Measurements from ENCODE around the gene ZMYND8. TPM values are rescaled to one million over a fixed set of nuclear protein-coding genes. Genes with fewer than 3 reads are reported as not detected.

Gene ZMYND8
- total and polyA plus RNA-seq, 9 donors = 12.2 to 18.9 (median 16.0) TPM

DNA sequence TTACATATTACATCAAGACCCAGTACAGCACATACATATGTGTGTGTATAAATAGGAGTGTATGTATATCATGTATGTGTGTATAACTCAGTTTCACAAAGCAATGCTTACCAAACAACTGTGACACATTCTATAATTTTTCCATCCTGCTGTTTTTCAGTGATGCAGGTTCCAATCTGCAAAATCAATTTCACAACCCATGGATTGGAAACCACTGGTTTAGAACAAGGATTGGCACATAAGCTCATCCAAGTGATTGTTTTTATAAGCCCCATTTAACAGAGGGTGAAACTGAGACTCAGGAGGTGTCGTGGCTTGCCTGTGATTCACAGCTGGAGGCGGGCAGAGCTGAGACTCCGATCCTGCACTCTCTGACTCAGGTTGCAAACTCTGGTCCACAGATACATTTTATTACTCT lies 158.2 kb downstream of the ZMYND8 start:
- 80% methylated on average over 2 of the region's 3 CpGs for WGBS (ENCODE audit: insufficient coverage)
- DNase-seq = no peak

DNA sequence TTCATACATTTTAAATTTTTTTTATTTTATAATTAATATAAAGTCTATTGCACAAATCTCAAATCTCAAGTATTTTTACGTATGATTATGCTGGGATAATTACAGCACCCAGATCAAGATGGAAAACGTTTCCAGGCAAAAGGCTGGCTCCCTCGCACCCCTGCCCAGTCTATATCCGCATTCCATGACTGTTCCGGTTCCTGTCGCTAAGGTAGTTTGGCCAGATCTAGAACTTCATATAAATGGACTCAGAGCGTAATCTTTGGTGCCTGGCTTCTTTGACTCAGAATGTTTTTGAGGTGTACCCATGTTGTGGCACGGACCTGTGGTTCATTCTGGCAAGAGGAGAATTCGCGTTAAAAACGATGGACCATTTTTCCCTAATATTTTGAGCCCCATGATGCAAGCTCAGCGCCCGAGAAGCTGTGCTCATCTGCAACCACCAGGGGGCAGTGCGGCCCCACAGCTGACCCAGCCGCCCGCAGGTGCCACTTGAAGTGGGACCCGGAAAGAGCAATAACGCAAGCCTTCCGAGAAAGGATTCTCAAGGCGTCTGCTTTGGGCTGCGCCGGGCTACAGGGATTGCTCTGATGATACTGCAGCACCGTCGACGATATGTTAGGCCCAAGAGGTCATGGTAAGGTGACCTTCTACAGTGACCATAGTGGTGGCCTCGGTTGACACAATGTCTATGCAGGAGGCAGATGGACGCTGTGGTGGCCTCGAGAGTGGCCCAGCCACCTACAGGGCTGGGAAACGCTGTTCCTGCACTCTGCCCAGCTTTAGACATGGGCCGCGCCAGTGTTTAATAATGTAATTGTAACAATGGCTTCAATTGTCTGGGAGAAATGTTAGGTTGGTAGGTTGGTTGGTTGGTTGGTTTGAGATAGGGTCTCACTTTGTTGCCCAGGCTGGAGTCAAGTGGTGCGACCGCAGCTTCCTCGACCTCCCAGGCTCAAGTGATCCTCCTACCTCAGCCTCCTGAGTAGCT lies 160.1 kb downstream of the ZMYND8 start:
- no peaks in the 10 kb centered on the region for H3K27me3 ChIP-seq (ENCODE audit: control insufficient read depth, insufficient read depth, low read length)
- no peak overlapping the region for H3K27ac ChIP-seq (ENCODE audit: low read length)
- H3K4me3 ChIP-seq (ENCODE audit: low read length) = no peak overlapping the region
- peak; percentile 56 for DNase-seq
- 39% methylated on average over 29 of the region's 34 CpGs for WGBS (ENCODE audit: insufficient coverage)
- no peaks in the 10 kb centered on the region for H3K4me1 ChIP-seq (ENCODE audit: control insufficient read depth, insufficient read depth, low read length)
- H3K36me3 ChIP-seq (ENCODE audit: control insufficient read depth, insufficient read depth, low read length) = no peaks in the 10 kb centered on the region
- H3K9me3 ChIP-seq (replicated peaks; ENCODE audit: control insufficient read depth, low read depth, low read length) = no peaks in the 10 kb centered on the region

More for the DNA sequence above, 158.2 kb downstream of the ZMYND8 start:
- Histone ChIP-seq H3K9me3 (replicated peaks; ENCODE audit: control insufficient read depth, low read depth, low read length) (no peaks in the 10 kb centered on the region), H3K4me1 (ENCODE audit: control insufficient read depth, insufficient read depth, low read length) (no peaks in the 10 kb centered on the region), H3K36me3 (ENCODE audit: control insufficient read depth, insufficient read depth, low read length) (no peaks in the 10 kb centered on the region), H3K27me3 (ENCODE audit: control insufficient read depth, insufficient read depth, low read length) (no peaks in the 10 kb centered on the region), H3K27ac (ENCODE audit: low read length) (no peak overlapping the region), H3K4me3 (ENCODE audit: low read length) (no peak overlapping the region)

DNA sequence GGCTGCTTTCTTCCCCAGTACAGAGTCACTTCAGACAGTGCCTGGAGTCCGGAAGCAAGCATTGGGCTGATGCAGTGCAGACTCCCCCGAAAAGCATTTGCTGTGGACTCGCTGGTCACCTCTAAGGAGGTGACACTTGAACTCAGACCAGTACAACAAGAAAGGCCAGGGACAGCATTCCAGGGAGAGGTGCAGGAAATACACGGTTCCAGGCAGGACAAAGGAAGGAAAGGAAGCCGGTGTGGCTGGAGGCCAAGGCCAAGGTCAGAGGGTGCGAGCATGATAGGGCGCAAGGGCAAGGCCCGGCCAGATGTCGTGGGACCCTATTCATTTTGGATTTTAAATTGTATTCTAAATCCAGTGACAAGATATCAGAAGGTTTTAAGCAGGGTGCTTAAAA lies 160.9 kb downstream of the ZMYND8 start:
- Histone ChIP-seq H3K27me3 (ENCODE audit: control insufficient read depth, insufficient read depth, low read length) (no peaks in the 10 kb centered on the region), H3K27ac (ENCODE audit: low read length) (no peak overlapping the region), H3K4me1 (ENCODE audit: control insufficient read depth, insufficient read depth, low read length) (no peaks in the 10 kb centered on the region), H3K9me3 (replicated peaks; ENCODE audit: control insufficient read depth, low read depth, low read length) (no peaks in the 10 kb centered on the region), H3K4me3 (ENCODE audit: low read length) (no peak overlapping the region), H3K36me3 (ENCODE audit: control insufficient read depth, insufficient read depth, low read length) (no peaks in the 10 kb centered on the region)
- WGBS (ENCODE audit: insufficient coverage) = 63% methylated on average over 5 of the region's 9 CpGs
- DNase-seq = no peak

DNA sequence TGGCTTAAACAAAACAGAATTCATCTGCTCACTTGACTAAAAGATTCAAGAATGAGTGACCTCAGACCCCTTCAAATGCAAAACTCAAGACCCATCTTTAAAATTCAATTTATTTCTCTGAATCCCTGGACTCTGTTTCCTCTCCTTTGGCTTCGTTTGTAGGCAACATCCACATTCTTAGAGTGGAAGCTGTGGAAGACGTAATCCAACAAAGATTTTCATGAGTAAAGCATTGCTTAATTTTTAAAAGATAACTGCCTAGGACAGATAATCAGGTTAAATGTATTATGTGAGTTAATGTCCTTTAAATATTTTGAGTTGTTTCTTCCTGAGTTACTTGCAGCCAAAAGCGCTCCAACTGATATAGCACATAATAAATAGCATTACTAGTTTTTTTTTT lies 164.5 kb downstream of the ZMYND8 start:
- Histone ChIP-seq H3K36me3 (ENCODE audit: control insufficient read depth, insufficient read depth, low read length) (no peaks in the 10 kb centered on the region), H3K4me1 (ENCODE audit: control insufficient read depth, insufficient read depth, low read length) (no peaks in the 10 kb centered on the region), H3K9me3 (replicated peaks; ENCODE audit: control insufficient read depth, low read depth, low read length) (no peaks in the 10 kb centered on the region), H3K4me3 (ENCODE audit: low read length) (no peak overlapping the region), H3K27me3 (ENCODE audit: control insufficient read depth, insufficient read depth, low read length) (no peaks in the 10 kb centered on the region), H3K27ac (ENCODE audit: low read length) (no peak overlapping the region)
- no peak for DNase-seq
- no CpG with 5 or more reads among the region's 3 CpGs for WGBS (ENCODE audit: insufficient coverage)

DNA sequence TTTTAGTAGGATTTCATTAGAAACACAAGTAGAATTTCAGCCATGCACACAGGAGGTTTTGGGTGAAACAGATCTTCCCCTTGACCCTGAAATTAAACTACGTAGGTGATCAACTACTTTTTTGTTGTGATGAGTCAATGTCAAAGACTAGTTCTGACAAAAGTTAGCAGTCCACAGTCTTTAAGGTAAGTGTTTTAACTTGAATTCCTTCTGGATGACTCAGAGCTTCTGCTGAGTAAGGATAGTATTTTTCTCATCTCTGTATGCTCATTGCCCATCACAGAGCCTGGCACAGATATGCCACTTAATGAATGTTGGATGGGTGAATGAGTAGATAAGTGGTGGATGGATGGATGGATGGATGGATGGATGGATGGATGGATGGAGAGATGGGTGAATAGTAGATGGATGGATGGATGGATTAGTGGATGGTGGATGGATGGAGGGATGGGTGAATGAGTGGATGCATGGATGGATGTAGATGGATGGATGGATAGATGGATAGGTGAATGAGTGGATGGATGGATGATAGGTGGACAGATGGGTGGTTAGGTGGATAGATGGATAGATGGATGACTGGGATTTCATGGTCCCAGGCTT lies 165.3 kb downstream of the ZMYND8 start:
- no peak for DNase-seq
- WGBS (ENCODE audit: insufficient coverage) = no CpG with 5 or more reads among the region's 1 CpG
- H3K4me3 ChIP-seq (ENCODE audit: low read length) = no peak overlapping the region
- H3K27ac ChIP-seq (ENCODE audit: low read length) = no peak overlapping the region
- no peaks in the 10 kb centered on the region for H3K36me3 ChIP-seq (ENCODE audit: control insufficient read depth, insufficient read depth, low read length)
- H3K27me3 ChIP-seq (ENCODE audit: control insufficient read depth, insufficient read depth, low read length) = no peaks in the 10 kb centered on the region
- H3K9me3 ChIP-seq (replicated peaks; ENCODE audit: control insufficient read depth, low read depth, low read length) = no peaks in the 10 kb centered on the region
- no peaks in the 10 kb centered on the region for H3K4me1 ChIP-seq (ENCODE audit: control insufficient read depth, insufficient read depth, low read length)

DNA sequence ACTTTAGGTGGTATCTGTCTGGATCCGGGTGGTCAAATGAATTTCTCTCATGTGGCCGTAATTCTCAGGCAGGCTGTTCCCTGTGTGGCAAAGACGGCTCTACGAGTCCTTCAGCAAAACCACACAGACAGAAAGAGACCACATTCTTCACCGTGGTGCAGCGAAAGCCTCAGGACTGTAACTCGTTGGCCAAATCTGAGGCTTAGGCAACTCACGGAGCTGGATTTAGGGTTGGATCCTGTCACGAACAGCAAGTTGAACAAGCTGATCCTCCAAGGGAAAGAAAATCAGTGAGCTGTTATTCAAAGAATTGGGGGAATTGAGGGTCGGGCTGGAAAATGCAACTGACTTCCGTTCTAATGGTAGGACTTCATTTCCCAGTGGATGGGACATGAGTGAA lies 167.4 kb downstream of the ZMYND8 start:
- WGBS (ENCODE audit: insufficient coverage) = 54% methylated on average over 9 of the region's 11 CpGs
- Histone ChIP-seq H3K27ac (ENCODE audit: low read length) (no peak overlapping the region), H3K36me3 (ENCODE audit: control insufficient read depth, insufficient read depth, low read length) (no peaks in the 10 kb centered on the region), H3K27me3 (ENCODE audit: control insufficient read depth, insufficient read depth, low read length) (no peaks in the 10 kb centered on the region), H3K9me3 (replicated peaks; ENCODE audit: control insufficient read depth, low read depth, low read length) (no peaks in the 10 kb centered on the region), H3K4me1 (ENCODE audit: control insufficient read depth, insufficient read depth, low read length) (no peaks in the 10 kb centered on the region), H3K4me3 (ENCODE audit: low read length) (no peak overlapping the region)
- DNase-seq = no peak

DNA sequence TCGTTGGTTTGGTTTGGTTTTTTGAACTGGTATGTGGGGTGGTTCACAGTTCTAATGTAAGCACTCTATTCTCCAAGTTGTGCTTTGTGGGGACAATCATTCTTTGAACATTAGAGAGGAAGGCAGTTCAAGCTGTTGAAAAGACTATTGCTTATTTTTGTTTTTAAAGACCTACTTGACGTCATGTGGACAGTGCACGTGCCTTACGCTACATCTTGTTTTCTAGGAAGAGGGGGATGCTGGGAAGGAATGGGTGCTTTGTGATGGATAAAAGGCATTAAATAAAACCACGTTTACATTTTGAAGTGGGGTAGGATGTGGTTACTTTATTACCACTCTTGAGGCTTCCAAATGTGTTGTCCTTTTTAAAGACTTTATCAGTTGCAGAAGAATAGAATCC lies 168.0 kb downstream of the ZMYND8 start:
- no peak overlapping the region for H3K4me3 ChIP-seq (ENCODE audit: low read length)
- 87% methylated on average over 3 of the region's 5 CpGs for WGBS (ENCODE audit: insufficient coverage)
- H3K4me1 ChIP-seq (ENCODE audit: control insufficient read depth, insufficient read depth, low read length) = peaks cover 2% of the 10 kb centered on the region
- DNase-seq = no peak
- no peaks in the 10 kb centered on the region for H3K27me3 ChIP-seq (ENCODE audit: control insufficient read depth, insufficient read depth, low read length)
- no peak overlapping the region for H3K27ac ChIP-seq (ENCODE audit: low read length)
- no peaks in the 10 kb centered on the region for H3K9me3 ChIP-seq (replicated peaks; ENCODE audit: control insufficient read depth, low read depth, low read length)
- H3K36me3 ChIP-seq (ENCODE audit: control insufficient read depth, insufficient read depth, low read length) = no peaks in the 10 kb centered on the region

DNA sequence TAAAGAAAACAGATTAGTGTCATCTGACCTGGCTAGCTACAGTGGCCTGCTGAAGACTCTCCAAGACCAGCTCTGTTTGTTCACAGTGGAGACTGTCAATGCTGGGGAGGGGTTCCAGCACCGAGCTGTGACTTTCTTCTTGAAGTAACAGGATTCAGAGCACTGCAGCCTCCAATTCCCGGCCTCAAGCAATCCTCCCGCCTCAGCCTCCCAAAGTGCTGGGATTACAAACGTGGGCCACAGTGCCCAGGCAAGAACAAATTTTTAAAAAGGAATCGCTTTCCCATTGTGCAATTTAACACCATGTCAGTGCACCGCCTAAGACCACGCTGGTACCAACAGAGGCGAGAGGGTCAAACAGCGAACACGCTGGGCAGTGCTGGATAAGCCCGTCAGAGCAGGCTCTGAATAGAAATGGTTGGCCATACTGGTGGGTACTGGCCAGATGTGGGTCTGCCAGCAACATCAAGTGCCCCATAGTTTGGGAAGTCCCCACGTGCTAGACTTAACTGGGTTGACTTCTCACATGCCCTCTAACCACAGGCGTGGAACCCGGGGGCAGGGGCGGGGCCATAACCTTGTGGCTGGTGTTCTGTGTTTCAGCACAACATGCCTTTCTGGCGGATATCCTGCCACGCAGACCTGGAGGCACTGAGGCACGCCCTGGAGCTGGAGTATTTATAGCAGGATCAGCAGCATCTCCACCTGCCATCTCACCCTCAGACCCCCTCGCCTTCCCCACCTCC lies 168.9 kb downstream of the ZMYND8 start:
- H3K27me3 ChIP-seq (ENCODE audit: control insufficient read depth, insufficient read depth, low read length) = no peaks in the 10 kb centered on the region
- H3K9me3 ChIP-seq (replicated peaks; ENCODE audit: control insufficient read depth, low read depth, low read length) = no peaks in the 10 kb centered on the region
- no peak overlapping the region for H3K27ac ChIP-seq (ENCODE audit: low read length)
- DNase-seq = no peak
- 80% methylated on average over 18 of the region's 19 CpGs for WGBS (ENCODE audit: insufficient coverage)
- H3K4me3 ChIP-seq (ENCODE audit: low read length) = no peak overlapping the region
- H3K4me1 ChIP-seq (ENCODE audit: control insufficient read depth, insufficient read depth, low read length) = peaks cover 4% of the 10 kb centered on the region
- H3K36me3 ChIP-seq (ENCODE audit: control insufficient read depth, insufficient read depth, low read length) = no peaks in the 10 kb centered on the region

DNA sequence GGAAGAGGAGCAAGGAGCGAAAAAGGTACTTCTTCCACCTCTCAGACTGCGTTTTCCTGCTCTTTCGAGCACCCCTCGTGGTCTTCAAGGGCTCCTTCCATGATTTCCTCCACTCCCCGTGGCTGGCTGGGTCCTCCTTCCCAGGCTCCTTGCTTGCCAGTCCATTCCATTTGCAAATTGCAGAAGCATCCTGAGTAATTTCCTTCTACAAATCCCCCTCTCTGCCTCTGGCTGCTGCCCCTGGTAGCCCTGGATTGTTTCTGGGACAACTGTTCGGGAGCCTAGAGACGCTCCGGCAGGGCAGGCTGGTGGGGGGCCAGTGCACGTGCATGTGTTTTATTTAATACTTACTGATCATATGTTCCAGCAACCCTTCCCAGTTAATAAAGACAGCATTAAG lies 173.1 kb downstream of the ZMYND8 start:
- DNase-seq = peak; percentile 68
- no peaks in the 10 kb centered on the region for H3K36me3 ChIP-seq (ENCODE audit: control insufficient read depth, insufficient read depth, low read length)
- no peaks in the 10 kb centered on the region for H3K27me3 ChIP-seq (ENCODE audit: control insufficient read depth, insufficient read depth, low read length)
- 18% methylated on average over 4 of the region's 9 CpGs for WGBS (ENCODE audit: insufficient coverage)
- H3K4me1 ChIP-seq (ENCODE audit: control insufficient read depth, insufficient read depth, low read length) = peaks cover 4% of the 10 kb centered on the region
- H3K4me3 ChIP-seq (ENCODE audit: low read length) = no peak overlapping the region
- H3K27ac ChIP-seq (ENCODE audit: low read length) = peak overlapping the region; percentile 15
- no peaks in the 10 kb centered on the region for H3K9me3 ChIP-seq (replicated peaks; ENCODE audit: control insufficient read depth, low read depth, low read length)
